Mesodermal cell (in vitro differentiated cells): Measurements from ENCODE around the gene SLC25A31.

ENCODE experiments used
- H3K27ac ChIP-seq: 2 replicates; pipeline ENCODE4 v1.7.0; 2013; ENCODE audit warnings: mild to moderate bottlenecking, low read depth, low read length, moderate library complexity; ENCODE audit not compliant: severe bottlenecking
- H3K36me3 ChIP-seq: 2 replicates; pipeline ENCODE4 v1.7.1; 2013; ENCODE audit warnings: mild to moderate bottlenecking, low read length, moderate library complexity; ENCODE audit not compliant: control insufficient read depth, insufficient read depth
- H3K4me1 ChIP-seq: one replicate; pipeline ENCODE4 v1.7.1; 2013; ENCODE audit warnings: mild to moderate bottlenecking, low read length; ENCODE audit not compliant: insufficient read depth, control insufficient read depth, poor library complexity, severe bottlenecking
- H3K4me3 ChIP-seq: 2 replicates; pipeline ENCODE4 v1.7.0; 2013; ENCODE audit warnings: low read length, control low read depth, mild to moderate bottlenecking; ENCODE audit not compliant: insufficient read depth, poor library complexity, severe bottlenecking; ENCODE audit errors: extremely low read depth
- H3K9me3 ChIP-seq: 2 replicates; pipeline ENCODE4 v1.7.1; 2013; ENCODE audit warnings: mild to moderate bottlenecking, low read length, moderate library complexity; ENCODE audit not compliant: control insufficient read depth
- WGBS, 2 experiments: methylation state at CpG; one replicate each; pipeline ENCODE4 v1.1.5; 2013; ENCODE audit warnings: missing lambda C conversion rate in 2 of 2; ENCODE audit not compliant: insufficient coverage in 2 of 2; 5-methylcytosine and 5-hydroxymethylcytosine counted together

Gene SLC25A31

DNA sequence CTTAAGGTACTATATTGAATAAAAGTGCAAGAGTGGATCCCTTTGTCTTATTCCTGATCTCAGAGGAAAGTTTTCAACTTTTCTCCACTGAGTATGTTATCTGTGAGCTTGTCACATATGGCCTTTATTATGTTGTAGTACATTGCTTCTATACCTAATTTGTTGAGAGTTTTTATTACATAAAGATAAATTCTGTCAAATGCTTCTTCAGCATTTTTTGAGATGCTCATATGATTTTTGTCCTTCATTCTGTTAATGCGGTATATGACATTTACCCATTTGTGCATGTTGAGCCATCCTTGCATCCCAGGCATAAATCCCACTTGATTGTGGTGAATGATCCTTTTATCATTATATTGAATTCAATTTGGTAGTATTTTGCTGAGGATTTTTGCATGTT lies 11.0 kb downstream of the SLC25A31 start:
- no CpG with 5 or more reads among the region's 1 CpG for WGBS, 2 experiments
- Histone ChIP-seq H3K4me1 (no peaks in the 10 kb centered on the region), H3K4me3 (no peak overlapping the region), H3K36me3 (no peaks in the 10 kb centered on the region), H3K27ac (no peak overlapping the region), H3K9me3 (peaks cover 3% of the 10 kb centered on the region)

GRCh38 chr4:127747883-127748282 lies 17.7 kb downstream of the SLC25A31 start:
- H3K36me3 ChIP-seq = no peaks in the 10 kb centered on the region
- H3K27ac ChIP-seq = no peak overlapping the region
- H3K4me3 ChIP-seq = no peak overlapping the region
- WGBS, 2 experiments = 83 to 94% methylated on average over 1 to 4 of the region's 4 CpGs
- peaks cover 9% of the 10 kb centered on the region for H3K9me3 ChIP-seq
- no peaks in the 10 kb centered on the region for H3K4me1 ChIP-seq

DNA sequence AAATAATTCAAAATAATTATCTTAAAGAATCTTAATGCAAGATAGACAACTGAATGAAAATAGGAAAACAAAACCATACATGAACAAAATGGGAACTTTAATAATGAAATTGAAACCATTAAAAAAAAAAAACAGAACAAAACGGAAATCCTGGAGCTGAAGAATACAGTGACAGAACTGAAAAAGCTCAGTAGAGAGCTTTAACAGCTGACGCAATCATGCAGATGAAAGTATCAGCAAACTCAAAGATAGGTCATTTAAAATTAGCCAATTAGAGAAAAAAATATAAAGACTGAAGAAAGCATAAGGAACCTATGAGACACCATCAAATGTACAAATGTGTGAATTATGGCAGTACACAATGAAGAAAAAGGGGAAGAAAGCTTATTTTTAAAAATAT lies 18.8 kb downstream of the SLC25A31 start:
- Histone ChIP-seq H3K36me3 (no peaks in the 10 kb centered on the region), H3K27ac (no peak overlapping the region), H3K4me3 (no peak overlapping the region), H3K4me1 (no peaks in the 10 kb centered on the region), H3K9me3 (peaks cover 9% of the 10 kb centered on the region)
- no CpG with 5 or more reads among the region's 2 CpGs for WGBS, 2 experiments

GRCh38 chr4:127756906-127757305 lies 26.7 kb downstream of the SLC25A31 start:
- Histone ChIP-seq H3K36me3 (no peaks in the 10 kb centered on the region), H3K4me3 (no peak overlapping the region), H3K4me1 (no peaks in the 10 kb centered on the region), H3K9me3 (no peaks in the 10 kb centered on the region), H3K27ac (no peak overlapping the region)
- WGBS, 2 experiments = no CpG with 5 or more reads among the region's 2 CpGs

DNA sequence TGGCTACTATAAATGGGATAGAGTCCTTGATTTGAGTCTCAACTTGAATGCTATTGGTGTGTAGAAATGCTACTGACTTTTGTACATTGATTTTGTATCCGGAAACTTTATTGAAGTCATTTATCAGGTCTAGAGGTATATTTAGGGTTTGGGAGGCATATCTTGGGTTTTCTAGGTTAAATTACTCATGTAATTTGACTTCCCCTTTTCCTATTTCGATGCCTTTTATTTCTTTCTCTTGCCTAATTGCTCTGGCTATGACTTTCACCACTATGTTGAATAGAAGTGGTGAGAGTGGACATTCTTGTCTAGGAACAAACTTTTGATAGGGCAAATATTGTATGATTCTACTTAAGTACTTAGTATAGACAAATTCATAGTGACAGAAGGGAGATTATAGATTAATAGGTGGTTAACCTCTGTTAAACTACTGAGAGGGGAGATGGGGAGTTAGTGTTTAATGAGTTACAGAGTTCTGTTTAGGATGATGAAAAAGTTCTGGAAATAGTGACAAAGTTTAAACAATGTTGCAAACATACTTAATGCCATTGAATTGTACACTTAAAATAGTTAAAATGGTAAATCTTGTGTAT lies 29.1 kb downstream of the SLC25A31 start:
- H3K27ac ChIP-seq = no peak overlapping the region
- no peaks in the 10 kb centered on the region for H3K4me1 ChIP-seq
- 71% methylated on average over 1 of the region's 2 CpGs; no CpG with 5 or more reads in 1 of the 2 experiments for WGBS, 2 experiments
- no peak overlapping the region for H3K4me3 ChIP-seq
- H3K36me3 ChIP-seq = no peaks in the 10 kb centered on the region
- no peaks in the 10 kb centered on the region for H3K9me3 ChIP-seq

- no peak overlapping the region for H3K4me3 ChIP-seq
- no peak overlapping the region for H3K27ac ChIP-seq
- 92 to 100% methylated on average over 1 to 2 of the region's 3 CpGs for WGBS, 2 experiments
- no peaks in the 10 kb centered on the region for H3K9me3 ChIP-seq
- H3K4me1 ChIP-seq = no peaks in the 10 kb centered on the region
- H3K36me3 ChIP-seq = no peaks in the 10 kb centered on the region
Measured at GRCh38 chr4:127759893-127760292, 29.7 kb downstream of the SLC25A31 start.

DNA sequence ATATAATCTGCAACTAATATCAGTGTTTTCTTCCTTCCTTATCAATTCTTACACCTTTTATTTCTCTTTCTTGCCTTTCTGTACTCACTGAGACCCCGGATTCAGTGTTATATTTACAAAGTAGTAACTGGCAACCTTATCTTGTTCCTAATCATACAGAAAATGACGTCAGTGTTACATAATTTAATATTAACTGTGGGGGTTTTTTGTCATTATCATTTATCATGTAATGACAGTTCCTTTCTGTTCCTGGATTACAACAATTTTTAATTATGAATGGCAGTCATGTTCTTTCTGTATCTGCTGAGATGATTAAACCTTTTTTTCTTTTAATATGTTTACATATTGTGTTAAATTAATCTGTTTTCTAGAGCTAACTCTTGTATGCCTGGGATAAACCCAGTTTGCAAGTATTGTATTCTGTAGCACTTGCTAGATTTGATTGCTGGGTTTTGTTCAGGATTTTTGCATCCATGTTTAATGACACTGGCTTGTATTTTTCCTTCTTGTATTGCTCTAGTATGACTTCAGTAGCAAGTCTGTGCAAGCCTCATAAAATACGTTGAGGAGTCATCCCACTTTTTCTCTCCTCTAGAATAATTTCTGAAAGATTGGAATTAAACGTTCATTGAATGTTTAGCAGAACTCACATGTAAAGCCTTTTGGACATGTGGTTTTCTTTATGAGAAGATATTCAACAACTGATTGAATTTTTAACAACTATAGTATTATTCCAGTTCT lies 41.5 kb downstream of the SLC25A31 start:
- Histone ChIP-seq H3K9me3 (no peaks in the 10 kb centered on the region), H3K4me1 (no peaks in the 10 kb centered on the region), H3K4me3 (no peak overlapping the region), H3K36me3 (no peaks in the 10 kb centered on the region), H3K27ac (no peak overlapping the region)
- 80 to 86% methylated on average over 1 of the region's 4 CpGs for WGBS, 2 experiments

GRCh38 chr4:127772769-127773671 lies 42.8 kb downstream of the SLC25A31 start:
- H3K27ac ChIP-seq = no peak overlapping the region
- H3K9me3 ChIP-seq = no peaks in the 10 kb centered on the region
- no peaks in the 10 kb centered on the region for H3K36me3 ChIP-seq
- H3K4me3 ChIP-seq = no peak overlapping the region
- WGBS, 2 experiments = 79 to 92% methylated on average over 3 of the region's 10 CpGs
- no peaks in the 10 kb centered on the region for H3K4me1 ChIP-seq

DNA sequence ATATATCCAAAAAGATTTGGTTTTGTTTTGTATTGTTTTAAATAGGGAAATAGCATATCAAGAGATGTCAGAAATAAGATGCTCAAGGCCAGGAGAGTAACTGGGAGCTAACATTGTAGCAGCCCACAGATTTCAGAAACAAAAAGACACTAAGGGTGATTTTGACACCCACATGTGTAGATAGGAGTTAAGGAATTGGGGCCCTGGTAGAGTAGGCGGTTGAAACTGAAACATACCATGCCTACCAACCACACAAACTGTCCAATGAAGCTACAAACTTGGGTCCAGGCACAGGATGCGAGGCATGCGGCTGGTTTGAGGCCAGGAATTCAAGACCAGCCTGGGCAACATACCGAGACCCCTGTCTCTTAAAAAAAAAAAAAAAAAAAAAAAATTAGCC lies 45.6 kb downstream of the SLC25A31 start:
- no peaks in the 10 kb centered on the region for H3K9me3 ChIP-seq
- H3K4me3 ChIP-seq = no peak overlapping the region
- H3K4me1 ChIP-seq = no peaks in the 10 kb centered on the region
- WGBS, 2 experiments = 88% methylated on average over 2 of the region's 4 CpGs; no CpG with 5 or more reads in 1 of the 2 experiments
- H3K36me3 ChIP-seq = no peaks in the 10 kb centered on the region
- H3K27ac ChIP-seq = no peak overlapping the region

DNA sequence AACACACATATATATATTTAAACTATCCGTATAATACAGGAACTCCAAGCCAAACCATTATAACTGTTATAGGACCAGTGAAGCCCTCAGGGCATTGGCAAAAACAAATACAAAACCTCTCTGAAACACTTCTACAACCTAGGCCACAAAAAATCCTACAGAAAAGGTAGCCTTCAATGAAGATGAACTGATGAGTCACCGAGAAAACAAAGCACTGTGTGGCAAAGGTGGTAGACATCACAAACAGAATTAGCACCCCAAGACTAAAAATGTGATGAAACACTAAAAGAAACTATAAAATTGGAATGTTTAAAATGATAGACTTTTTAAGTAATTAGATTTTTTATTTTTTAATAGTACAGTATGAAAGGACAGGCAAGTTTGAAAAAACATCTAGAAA lies 46.4 kb downstream of the SLC25A31 start:
- 80 to 100% methylated on average over 1 of the region's 2 CpGs for WGBS, 2 experiments

More for the DNA sequence above, 46.4 kb downstream of the SLC25A31 start:
- no peaks in the 10 kb centered on the region for H3K9me3 ChIP-seq
- no peaks in the 10 kb centered on the region for H3K4me1 ChIP-seq
- H3K27ac ChIP-seq = no peak overlapping the region
- H3K4me3 ChIP-seq = no peak overlapping the region
- no peaks in the 10 kb centered on the region for H3K36me3 ChIP-seq
